Muscle layer of colon (tissue), 2 donors: ENCODE results near the gene SEMA4B.

ENCODE experiments used
- H3K27ac ChIP-seq: one replicate; pipeline ENCODE4 v1.7.0; 2013; ENCODE audit warnings: low read depth, mild to moderate bottlenecking, low read length, moderate library complexity
- H3K27me3 ChIP-seq, 2 donors: one replicate each; pipeline ENCODE4 v1.7.0; 2013; ENCODE audit warnings: low read length in 2 of 2, mild to moderate bottlenecking in 2 of 2; ENCODE audit not compliant: insufficient read depth in 2 of 2, control insufficient read depth in 1 of 2
- H3K36me3 ChIP-seq: one replicate; pipeline ENCODE4 v1.7.0; 2013; ENCODE audit warnings: mild to moderate bottlenecking, low read length; ENCODE audit not compliant: insufficient read depth
- H3K4me1 ChIP-seq: one replicate; pipeline ENCODE4 v1.7.0; 2013; ENCODE audit warnings: mild to moderate bottlenecking, low read length; ENCODE audit not compliant: insufficient read depth
- H3K4me3 ChIP-seq, 2 donors: one replicate each; pipeline ENCODE4 v1.7.0; 2013; ENCODE audit warnings: low read length in 2 of 2, low read depth in 1 of 2, mild to moderate bottlenecking in 1 of 2, moderate library complexity in 1 of 2
- H3K9ac ChIP-seq: one replicate; pipeline ENCODE4 v1.7.0; 2013; ENCODE audit warnings: low read length
- H3K9me3 ChIP-seq: one replicate; pipeline ENCODE4 v1.7.0; 2013; ENCODE audit warnings: mild to moderate bottlenecking, low read length
- donor health status: abdominal sarcoma.
- donor health status: Adenocarcinoma of cecum.

SEMA4B gene

GRCh38 chr15:90210593-90210992 lies 9.5 kb downstream of the SEMA4B start:
- peaks cover 65% of the 10 kb centered on the region for H3K4me1 ChIP-seq
- H3K27ac ChIP-seq, result no peak overlapping the region
- no peaks in the 10 kb centered on the region for H3K27me3 ChIP-seq
- no peak overlapping the region for H3K4me3 ChIP-seq
- peaks cover 20% of the 10 kb centered on the region for H3K36me3 ChIP-seq
- H3K9ac ChIP-seq, result no peak overlapping the region
- no peaks in the 10 kb centered on the region for H3K9me3 ChIP-seq

GRCh38 chr15:90211009-90211408 lies 9.9 kb downstream of the SEMA4B start:
- Histone ChIP-seq H3K27me3 (no peaks in the 10 kb centered on the region), H3K9ac (no peak overlapping the region), H3K4me3 (no peak overlapping the region), H3K9me3 (no peaks in the 10 kb centered on the region), H3K4me1 (peaks cover 61% of the 10 kb centered on the region), H3K27ac (no peak overlapping the region), H3K36me3 (peaks cover 20% of the 10 kb centered on the region)

- H3K9ac ChIP-seq, result no peak overlapping the region
Observed at GRCh38 chr15:90211440-90212143, 10.5 kb downstream of the SEMA4B start.

GRCh38 chr15:90212221-90213098 lies 11.3 kb downstream of the SEMA4B start:
- no peaks in the 10 kb centered on the region for H3K27me3 ChIP-seq
- H3K36me3 ChIP-seq, result peaks cover 16% of the 10 kb centered on the region
- H3K27ac ChIP-seq, result peak overlapping the region; percentile 34
- no peak overlapping the region for H3K9ac ChIP-seq
- no peak overlapping the region for H3K4me3 ChIP-seq
- H3K9me3 ChIP-seq, result no peaks in the 10 kb centered on the region
- H3K4me1 ChIP-seq, result peaks cover 51% of the 10 kb centered on the region

More at GRCh38 chr15:90211440-90212143, 10.5 kb downstream of the SEMA4B start:
- no peaks in the 10 kb centered on the region for H3K9me3 ChIP-seq
- no peak overlapping the region for H3K4me3 ChIP-seq
- H3K27me3 ChIP-seq, result no peaks in the 10 kb centered on the region
- H3K27ac ChIP-seq, result peak overlapping the region; percentile 24
- peaks cover 56% of the 10 kb centered on the region for H3K4me1 ChIP-seq
- peaks cover 18% of the 10 kb centered on the region for H3K36me3 ChIP-seq

GRCh38 chr15:90213122-90213817 lies 12.1 kb downstream of the SEMA4B start:
- Histone ChIP-seq H3K9me3 (no peaks in the 10 kb centered on the region), H3K9ac (no peak overlapping the region), H3K27me3 (no peaks in the 10 kb centered on the region), H3K4me3 (no peak overlapping the region), H3K4me1 (peaks cover 51% of the 10 kb centered on the region), H3K36me3 (peaks cover 19% of the 10 kb centered on the region), H3K27ac (no peak overlapping the region)

- no peaks in the 10 kb centered on the region for H3K27me3 ChIP-seq
- H3K27ac ChIP-seq, result no peak overlapping the region
- peaks cover 51% of the 10 kb centered on the region for H3K4me1 ChIP-seq
- H3K36me3 ChIP-seq, result peaks cover 19% of the 10 kb centered on the region
- no peak overlapping the region for H3K4me3 ChIP-seq
- no peaks in the 10 kb centered on the region for H3K9me3 ChIP-seq
- no peak overlapping the region for H3K9ac ChIP-seq
Observed at GRCh38 chr15:90213818-90214204, 12.7 kb downstream of the SEMA4B start.

- Histone ChIP-seq H3K9me3 (no peaks in the 10 kb centered on the region), H3K4me3 (no peak overlapping the region), H3K9ac (no peak overlapping the region), H3K4me1 (peaks cover 56% of the 10 kb centered on the region), H3K27ac (no peak overlapping the region), H3K36me3 (peaks cover 15% of the 10 kb centered on the region), H3K27me3 (no peaks in the 10 kb centered on the region)
Observed at GRCh38 chr15:90214553-90215196, 13.5 kb downstream of the SEMA4B start.

GRCh38 chr15:90217671-90218394 lies 16.7 kb downstream of the SEMA4B start:
- H3K36me3 ChIP-seq, result peaks cover 8% of the 10 kb centered on the region
- H3K9ac ChIP-seq, result no peak overlapping the region

GRCh38 chr15:90219421-90220141 lies 18.5 kb downstream of the SEMA4B start:
- H3K4me1 ChIP-seq, result peaks cover 25% of the 10 kb centered on the region
- H3K36me3 ChIP-seq, result peaks cover 24% of the 10 kb centered on the region
- no peaks in the 10 kb centered on the region for H3K9me3 ChIP-seq
- H3K9ac ChIP-seq, result no peak overlapping the region
- peak overlapping the region; percentile 61 for H3K27ac ChIP-seq
- H3K27me3 ChIP-seq, result no peaks in the 10 kb centered on the region
- H3K4me3 ChIP-seq, result no peak overlapping the region

More at GRCh38 chr15:90217671-90218394, 16.7 kb downstream of the SEMA4B start:
- H3K27me3 ChIP-seq, result no peaks in the 10 kb centered on the region
- H3K27ac ChIP-seq, result no peak overlapping the region
- no peaks in the 10 kb centered on the region for H3K9me3 ChIP-seq
- H3K4me1 ChIP-seq, result peaks cover 38% of the 10 kb centered on the region
- H3K4me3 ChIP-seq, result no peak overlapping the region

- Histone ChIP-seq H3K4me3 (no peak overlapping the region), H3K9ac (no peak overlapping the region), H3K4me1 (peaks cover 21% of the 10 kb centered on the region), H3K36me3 (peaks cover 38% of the 10 kb centered on the region), H3K9me3 (no peaks in the 10 kb centered on the region), H3K27ac (peak overlapping the region; percentile 80), H3K27me3 (no peaks in the 10 kb centered on the region)
Observed at GRCh38 chr15:90221246-90221900, 20.2 kb downstream of the SEMA4B start.
